ENCODE data around the gene TACC2.

TACC2 gene

DNA sequence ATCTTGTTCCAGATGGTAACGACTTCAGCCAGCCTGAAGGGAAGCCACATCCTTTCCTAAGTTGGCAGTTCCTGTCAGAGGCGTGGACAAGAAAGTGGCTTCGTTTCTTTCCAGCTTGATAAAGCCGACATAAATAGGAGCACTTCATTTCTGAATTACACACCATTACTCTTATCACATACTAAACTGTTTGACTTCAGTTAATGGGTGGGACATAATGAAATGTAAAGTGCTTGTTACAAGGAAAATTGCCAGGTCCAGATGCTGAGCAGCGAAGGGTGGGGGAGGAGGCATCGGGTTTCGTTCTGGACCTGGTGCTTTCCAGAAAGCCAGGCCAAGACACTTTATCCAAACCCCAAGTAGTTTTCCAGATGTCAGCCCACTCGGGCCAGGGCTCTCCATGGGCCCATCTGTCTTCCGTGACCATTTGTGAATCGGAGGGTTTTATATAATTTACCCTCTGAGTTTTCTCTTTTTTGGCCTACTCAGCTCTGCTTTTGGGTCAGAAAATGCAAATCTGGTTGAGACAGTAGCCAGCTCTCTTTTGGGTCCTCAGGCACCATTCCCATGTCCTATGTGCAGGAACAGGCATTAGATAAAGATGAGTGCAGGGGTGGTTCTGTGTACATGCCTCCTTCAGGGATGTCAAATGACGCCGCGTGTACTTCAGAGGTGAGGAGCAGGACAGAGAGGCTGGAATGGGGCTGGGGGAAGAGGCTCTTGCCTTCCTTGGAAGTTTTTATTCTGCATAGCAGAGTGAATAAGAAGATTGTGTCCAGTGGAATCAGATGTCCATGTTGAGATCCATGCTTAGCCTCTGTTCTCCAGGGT is 90.2 kb downstream of the TACC2 start:
- TF ChIP-seq, protein P1, sequence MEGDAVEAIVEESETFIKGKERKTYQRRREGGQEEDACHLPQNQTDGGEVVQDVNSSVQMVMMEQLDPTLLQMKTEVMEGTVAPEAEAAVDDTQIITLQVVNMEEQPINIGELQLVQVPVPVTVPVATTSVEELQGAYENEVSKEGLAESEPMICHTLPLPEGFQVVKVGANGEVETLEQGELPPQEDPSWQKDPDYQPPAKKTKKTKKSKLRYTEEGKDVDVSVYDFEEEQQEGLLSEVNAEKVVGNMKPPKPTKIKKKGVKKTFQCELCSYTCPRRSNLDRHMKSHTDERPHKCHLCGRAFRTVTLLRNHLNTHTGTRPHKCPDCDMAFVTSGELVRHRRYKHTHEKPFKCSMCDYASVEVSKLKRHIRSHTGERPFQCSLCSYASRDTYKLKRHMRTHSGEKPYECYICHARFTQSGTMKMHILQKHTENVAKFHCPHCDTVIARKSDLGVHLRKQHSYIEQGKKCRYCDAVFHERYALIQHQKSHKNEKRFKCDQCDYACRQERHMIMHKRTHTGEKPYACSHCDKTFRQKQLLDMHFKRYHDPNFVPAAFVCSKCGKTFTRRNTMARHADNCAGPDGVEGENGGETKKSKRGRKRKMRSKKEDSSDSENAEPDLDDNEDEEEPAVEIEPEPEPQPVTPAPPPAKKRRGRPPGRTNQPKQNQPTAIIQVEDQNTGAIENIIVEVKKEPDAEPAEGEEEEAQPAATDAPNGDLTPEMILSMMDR (IDR thresholded peaks at IDR 0.05; ENCODE audit: low read depth, low read length), result no peak
- peak; percentile 10 for DNase-seq (ENCODE audit: extremely low read depth, low read depth)

DNA sequence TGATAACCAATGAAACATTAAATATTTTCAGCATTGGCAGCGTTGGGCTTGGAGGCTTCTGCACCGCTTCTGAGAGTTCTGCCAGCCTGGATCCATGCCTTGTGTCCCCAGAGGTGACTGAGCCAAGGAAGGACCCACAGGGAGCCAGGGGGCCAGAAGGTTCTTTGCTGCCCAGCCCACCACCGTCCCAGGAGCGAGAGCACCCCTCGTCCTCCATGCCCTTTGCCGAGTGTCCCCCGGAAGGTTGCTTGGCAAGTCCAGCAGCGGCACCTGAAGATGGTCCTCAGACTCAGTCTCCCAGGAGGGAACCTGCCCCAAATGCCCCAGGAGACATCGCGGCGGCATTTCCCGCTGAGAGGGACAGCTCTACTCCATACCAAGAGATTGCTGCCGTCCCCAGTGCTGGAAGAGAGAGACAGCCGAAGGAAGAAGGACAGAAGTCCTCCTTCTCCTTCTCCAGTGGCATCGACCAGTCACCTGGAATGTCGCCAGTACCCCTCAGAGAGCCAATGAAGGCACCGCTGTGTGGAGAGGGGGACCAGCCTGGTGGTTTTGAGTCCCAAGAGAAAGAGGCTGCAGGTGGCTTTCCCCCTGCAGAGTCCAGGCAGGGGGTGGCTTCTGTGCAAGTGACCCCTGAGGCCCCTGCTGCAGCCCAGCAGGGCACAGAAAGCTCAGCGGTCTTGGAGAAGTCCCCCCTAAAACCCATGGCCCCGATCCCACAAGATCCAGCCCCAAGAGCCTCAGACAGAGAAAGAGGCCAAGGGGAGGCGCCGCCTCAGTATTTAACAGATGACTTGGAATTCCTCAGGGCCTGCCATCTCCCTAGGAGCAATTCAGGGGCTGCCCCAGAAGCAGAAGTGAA is 93.9 kb downstream of the TACC2 start:
- DNase-seq (ENCODE audit: extremely low read depth, low read depth), result no peak
- TF ChIP-seq, protein P1 (IDR thresholded peaks at IDR 0.05; ENCODE audit: low read depth, low read length), result no peak

DNA sequence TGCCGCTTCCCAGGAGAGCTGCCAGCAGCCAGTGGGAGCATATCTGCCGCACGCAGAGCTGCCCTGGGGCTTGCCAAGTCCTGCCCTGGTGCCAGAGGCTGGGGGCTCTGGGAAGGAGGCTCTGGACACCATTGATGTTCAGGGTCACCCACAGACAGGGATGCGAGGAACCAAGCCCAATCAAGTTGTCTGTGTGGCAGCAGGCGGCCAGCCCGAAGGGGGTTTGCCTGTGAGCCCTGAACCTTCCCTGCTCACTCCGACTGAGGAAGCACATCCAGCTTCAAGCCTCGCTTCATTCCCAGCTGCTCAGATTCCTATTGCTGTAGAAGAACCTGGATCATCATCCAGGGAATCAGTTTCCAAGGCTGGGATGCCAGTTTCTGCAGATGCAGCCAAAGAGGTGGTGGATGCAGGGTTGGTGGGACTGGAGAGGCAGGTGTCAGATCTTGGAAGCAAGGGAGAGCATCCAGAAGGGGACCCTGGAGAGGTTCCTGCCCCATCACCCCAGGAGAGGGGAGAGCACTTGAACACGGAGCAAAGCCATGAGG is 94.6 kb downstream of the TACC2 start:
- TF ChIP-seq, protein P1 (IDR thresholded peaks at IDR 0.05; ENCODE audit: low read depth, low read length), result no peak
- DNase-seq (ENCODE audit: extremely low read depth, low read depth), result no peak

DNA sequence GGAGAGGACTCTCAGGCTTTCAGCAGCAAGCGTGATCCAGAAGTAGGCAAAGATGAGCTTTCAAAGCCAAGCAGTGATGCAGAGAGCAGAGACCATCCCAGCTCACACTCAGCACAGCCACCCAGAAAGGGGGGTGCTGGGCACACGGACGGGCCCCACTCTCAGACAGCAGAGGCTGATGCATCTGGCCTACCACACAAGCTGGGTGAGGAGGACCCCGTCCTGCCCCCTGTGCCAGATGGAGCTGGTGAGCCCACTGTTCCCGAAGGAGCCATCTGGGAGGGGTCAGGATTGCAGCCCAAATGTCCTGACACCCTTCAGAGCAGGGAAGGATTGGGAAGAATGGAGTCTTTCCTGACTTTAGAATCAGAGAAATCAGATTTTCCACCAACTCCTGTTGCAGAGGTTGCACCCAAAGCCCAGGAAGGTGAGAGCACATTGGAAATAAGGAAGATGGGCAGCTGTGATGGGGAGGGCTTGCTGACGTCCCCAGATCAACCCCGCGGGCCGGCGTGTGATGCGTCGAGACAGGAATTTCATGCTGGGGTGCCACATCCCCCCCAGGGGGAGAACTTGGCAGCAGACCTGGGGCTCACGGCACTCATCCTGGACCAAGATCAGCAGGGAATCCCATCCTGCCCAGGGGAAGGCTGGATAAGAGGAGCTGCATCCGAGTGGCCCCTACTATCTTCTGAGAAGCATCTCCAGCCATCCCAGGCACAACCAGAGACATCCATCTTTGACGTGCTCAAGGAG is 95.5 kb downstream of the TACC2 start:
- TF ChIP-seq, protein P1 (IDR thresholded peaks at IDR 0.05; ENCODE audit: low read depth, low read length), result no peak
- no peak for DNase-seq (ENCODE audit: extremely low read depth, low read depth)

DNA sequence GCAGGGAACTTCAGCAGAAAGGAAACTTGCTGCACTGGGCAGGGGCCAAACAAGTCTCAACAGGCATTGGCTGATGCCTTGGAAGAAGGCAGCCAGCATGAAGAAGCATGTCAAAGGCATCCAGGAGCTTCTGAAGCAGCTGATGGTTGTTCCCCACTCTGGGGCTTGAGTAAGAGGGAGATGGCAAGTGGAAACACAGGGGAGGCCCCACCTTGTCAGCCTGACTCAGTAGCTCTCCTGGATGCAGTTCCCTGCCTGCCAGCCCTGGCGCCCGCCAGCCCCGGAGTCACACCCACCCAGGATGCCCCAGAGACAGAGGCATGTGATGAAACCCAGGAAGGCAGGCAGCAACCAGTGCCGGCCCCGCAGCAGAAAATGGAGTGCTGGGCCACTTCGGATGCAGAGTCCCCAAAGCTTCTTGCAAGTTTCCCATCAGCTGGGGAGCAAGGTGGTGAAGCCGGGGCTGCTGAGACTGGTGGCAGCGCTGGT is 96.5 kb downstream of the TACC2 start:
- TF ChIP-seq, protein P1 (IDR thresholded peaks at IDR 0.05; ENCODE audit: low read depth, low read length), result no peak
- DNase-seq (ENCODE audit: extremely low read depth, low read depth), result no peak

DNA sequence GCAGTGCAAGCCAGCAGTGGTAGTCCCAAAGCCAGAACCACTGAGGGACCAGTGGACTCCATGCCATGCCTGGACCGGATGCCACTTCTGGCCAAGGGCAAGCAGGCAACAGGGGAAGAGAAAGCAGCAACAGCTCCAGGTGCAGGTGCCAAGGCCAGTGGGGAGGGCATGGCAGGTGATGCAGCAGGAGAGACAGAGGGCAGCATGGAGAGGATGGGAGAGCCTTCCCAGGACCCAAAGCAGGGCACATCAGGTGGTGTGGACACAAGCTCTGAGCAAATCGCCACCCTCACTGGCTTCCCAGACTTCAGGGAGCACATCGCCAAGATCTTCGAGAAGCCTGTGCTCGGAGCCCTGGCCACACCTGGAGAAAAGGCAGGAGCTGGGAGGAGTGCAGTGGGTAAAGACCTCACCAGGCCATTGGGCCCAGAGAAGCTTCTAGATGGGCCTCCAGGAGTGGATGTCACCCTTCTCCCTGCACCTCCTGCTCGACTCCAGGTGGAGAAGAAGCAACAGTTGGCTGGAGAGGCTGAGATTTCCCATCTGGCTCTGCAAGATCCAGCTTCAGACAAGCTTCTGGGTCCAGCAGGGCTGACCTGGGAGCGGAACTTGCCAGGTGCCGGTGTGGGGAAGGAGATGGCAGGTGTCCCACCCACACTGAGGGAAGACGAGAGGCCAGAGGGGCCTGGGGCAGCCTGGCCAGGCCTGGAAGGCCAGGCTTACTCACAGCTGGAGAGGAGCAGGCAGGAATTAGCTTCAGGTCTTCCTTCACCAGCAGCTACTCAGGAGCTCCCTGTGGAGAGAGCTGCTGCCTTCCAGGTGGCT is 97.7 kb downstream of the TACC2 start:
- DNase-seq (ENCODE audit: extremely low read depth, low read depth), result no peak
- TF ChIP-seq, protein P1 (IDR thresholded peaks at IDR 0.05; ENCODE audit: low read depth, low read length), result no peak

Measured in AG09319 (cell line).